ENCODE data around the gene OARD1. TPM values are rescaled to one million over a fixed set of nuclear protein-coding genes. Genes with fewer than 3 reads are reported as not detected.

Gene OARD1
- total and polyA plus RNA-seq, 2 of the 8 experiments (the other 6 are each of a cell fraction or from before 2014, with no cell fraction given): 16.8 to 35.8 TPM

DNA sequence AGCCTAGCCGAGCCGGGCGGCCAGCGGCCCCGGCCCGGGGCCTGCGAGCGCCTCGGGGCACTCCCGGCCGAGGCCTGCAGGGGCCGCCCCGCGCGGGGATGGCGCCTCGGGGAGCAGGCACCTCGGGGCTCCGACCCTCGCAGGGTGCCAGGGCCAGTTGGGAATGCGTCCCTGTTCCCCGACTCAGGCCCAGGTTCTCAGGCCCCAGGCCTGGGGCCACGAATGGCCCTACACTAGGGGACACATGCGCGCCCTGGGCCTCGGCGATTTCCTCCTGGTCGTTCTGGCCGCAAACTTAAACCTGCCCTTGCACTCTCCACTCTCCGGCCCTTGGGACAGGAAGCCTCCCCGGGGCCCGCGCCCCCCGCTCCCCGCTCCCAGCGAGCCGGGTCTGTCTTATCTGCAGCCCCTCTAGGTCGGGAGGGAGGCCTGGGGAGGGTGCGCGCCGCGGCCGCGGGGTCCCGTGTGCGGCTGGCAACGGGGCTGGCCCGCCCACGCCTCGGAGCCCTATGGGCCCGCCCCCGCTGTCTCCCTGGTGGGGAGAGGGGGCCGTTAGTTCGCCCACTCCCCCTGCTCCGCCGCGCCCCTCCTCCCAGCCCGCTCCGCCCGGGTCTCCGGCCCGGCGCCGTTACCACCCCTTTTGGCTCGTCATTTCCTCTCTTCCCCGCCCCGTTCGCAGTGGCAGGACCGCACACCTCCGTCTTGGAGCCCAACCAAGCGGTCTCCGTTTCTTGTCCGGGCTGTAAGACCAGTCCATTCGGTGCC lies 1.2 kb upstream of the OARD1 start:
- H2BK12ac ChIP-seq (ENCODE audit: low read depth, low read length): no peak overlapping the region
- no peak overlapping the region for H2BK20ac ChIP-seq (ENCODE audit: low read length)
- H3K79me2 ChIP-seq (ENCODE audit: control insufficient read depth in 1 of 2, insufficient read depth in 2 of 2, low read length in 2 of 2): peaks cover 37 to 48% of the 10 kb centered on the region in 2 experiments
- peaks cover 11% of the 10 kb centered on the region for H3K23me2 ChIP-seq (ENCODE audit: low read depth, low read length)
- H2BK5ac ChIP-seq (ENCODE audit: low read depth, low read length): peak overlapping the region; percentile 47; the same call in 1 of the 2 replicates
- H4K8ac ChIP-seq (ENCODE audit: extremely low read depth, insufficient read depth, low read length): peak overlapping the region; percentile 91; the same call in 1 of the 2 replicates
- ChIA-PET POLR2A (ENCODE audit: partially characterized antibody) (interaction anchor here (0.6 to 2.6 kb wide), 5 partner anchors 15 to 46 kb away, joined by 3 to 9 read pairs (median 4); partner anchors contain the start of gene APOBEC2), CTCF (ENCODE audit: partially characterized antibody) (interaction anchor here (0.8 kb wide), 1 partner anchor 28 kb away, joined by 3 read pairs; no protein-coding TSS in a partner anchor)
- peak overlapping the region; percentile 83 for H4K5ac ChIP-seq (ENCODE audit: insufficient read length, low read depth, low read length)
- H3K79me1 ChIP-seq (ENCODE audit: low read depth, low read length): no peaks in the 10 kb centered on the region
- peak overlapping the region; percentile 96 for H3K27ac ChIP-seq (ENCODE audit: low read depth, low read length)
- H3K9me3 ChIP-seq (ENCODE audit: insufficient read depth in 2 of 2, low read depth in 1 of 2, low read length in 1 of 2): no peaks in the 10 kb centered on the region
- peaks cover 0 to 7% of the 10 kb centered on the region in 2 experiments for H4K20me1 ChIP-seq (replicated peaks in 1 of 2; ENCODE audit: control insufficient read depth in 1 of 2, insufficient read depth in 2 of 2, low read length in 2 of 2)
- WGBS, 2 experiments (ENCODE audit: extremely low coverage in 1 of 2, insufficient coverage in 1 of 2, insufficient read length in 1 of 2, insufficient replicate concordance in 2 of 2, low coverage in 1 of 2, low lambda C conversion rate in 2 of 2, missing lambda C conversion rate in 1 of 2): 1% methylated on average over 52 of the region's 74 CpGs; no CpG with 5 or more reads in 1 of the 2 experiments
- H2BK120ac ChIP-seq (replicated peaks; ENCODE audit: low read depth, low read length): no peak overlapping the region
- H3K4me3 ChIP-seq (ENCODE audit: extremely low read depth in 1 of 4, insufficient read depth in 2 of 4, low read depth in 3 of 4, low read length in 4 of 4): peak overlapping the region; percentile 83 to 96 (median 92)
- no peak overlapping the region for H3K23ac ChIP-seq (ENCODE audit: insufficient read length)
- H3K36me3 ChIP-seq (ENCODE audit: control insufficient read depth in 2 of 4, insufficient read depth in 4 of 4, low read length in 3 of 4): peaks cover 0 to 11% (median 2%) of the 10 kb centered on the region in 4 experiments; a peak in 4 of 8 replicates
- peak overlapping the region; percentile 14; the same call in 1 of the 2 replicates for H2AK5ac ChIP-seq (ENCODE audit: low read depth, low read length)
- H3K4me2 ChIP-seq (ENCODE audit: insufficient read depth in 1 of 2, low read depth in 2 of 2, low read length in 2 of 2): peak overlapping the region; percentile 89 to 98
- peak overlapping the region; percentile 56 for H3K18ac ChIP-seq (ENCODE audit: extremely low read depth, low read length)
- H2BK15ac ChIP-seq (ENCODE audit: low read length): no peak overlapping the region
- H4K91ac ChIP-seq (replicated peaks; ENCODE audit: insufficient read length, low read length): peak overlapping the region; percentile 87
- peak overlapping the region; percentile 97 for H3K56ac ChIP-seq (replicated peaks; ENCODE audit: insufficient read length, low read depth, low read length)
- H3K27me3 ChIP-seq (replicated peaks in 1 of 4; ENCODE audit: control insufficient read depth in 3 of 4, extremely low read depth in 1 of 4, insufficient read depth in 3 of 4, low read length in 3 of 4): no peaks in the 10 kb centered on the region
- FAIRE-seq (no peak), DNase-seq (ENCODE audit: low read depth in 1 of 2, low spot score in 2 of 2) (peak; percentile 41 to 85)
- H3K4me1 ChIP-seq (replicated peaks in 1 of 4; ENCODE audit: control insufficient read depth in 3 of 4, insufficient read depth in 4 of 4, low read length in 3 of 4): peaks cover 2 to 5% (median 4%) of the 10 kb centered on the region in 4 experiments; a peak in 3 of 7 replicates
- peak overlapping the region; percentile 88 for H3K4ac ChIP-seq (replicated peaks; ENCODE audit: insufficient read length, low read depth, low read length)
- H3K9ac ChIP-seq (replicated peaks in 1 of 4; ENCODE audit: extremely low read depth in 1 of 4, low read depth in 3 of 4, low read length in 3 of 4): peak overlapping the region; percentile 76 to 94 (median 89)
- H3K14ac ChIP-seq (ENCODE audit: insufficient read length): no peak overlapping the region
- no peak overlapping the region for H2AFZ ChIP-seq (ENCODE audit: low read length)
- TF ChIP-seq PHF8 (conservative IDR thresholded peaks at IDR 0.05; ENCODE audit: low read depth, low read length): peak; percentile 82
- no peak for TF ChIP-seq CBX5 (IDR thresholded peaks at IDR 0.05; ENCODE audit: low read depth, low read length)
- 0 out of 2 replicates have a peak, but pooled peaks have one; percentile 42 for TF ChIP-seq TBP (IDR thresholded peaks at IDR 0.05; ENCODE audit: low read depth, low read length)
- no peak for TF ChIP-seq SIRT6 (IDR thresholded peaks at IDR 0.05; ENCODE audit: low read length)
- 0 out of 2 replicates have a peak, but pooled peaks have one; percentile 40 for TF ChIP-seq RBBP5 (IDR thresholded peaks at IDR 0.05; ENCODE audit: borderline replicate concordance, low read depth, low read length)
- peak in 1 of 2 experiments; percentile 82; a peak in 2 of 3 replicates for TF ChIP-seq POLR2A (IDR thresholded peaks at IDR 0.05; ENCODE audit: control extremely low read depth in 1 of 2, low read depth in 2 of 2, low read length in 2 of 2)
- peak; percentile 65 for TF ChIP-seq CREB1 (IDR thresholded peaks at IDR 0.05)
- TF ChIP-seq CTBP2 (IDR thresholded peaks at IDR 0.05; ENCODE audit: borderline replicate concordance, insufficient read depth, insufficient read length, low read length): no peak
- no peak for TF ChIP-seq RFX5 (IDR thresholded peaks at IDR 0.05; ENCODE audit: borderline replicate concordance, low read depth, low read length)
- TF ChIP-seq SP4 (IDR thresholded peaks at IDR 0.05; ENCODE audit: low read length): no peak
- TF ChIP-seq SIN3A (conservative IDR thresholded peaks at IDR 0.05 in 1 of 2, IDR thresholded peaks at IDR 0.05 in 1 of 2; ENCODE audit: low read depth in 1 of 2, low read length in 2 of 2): 0 out of 4 replicates have a peak, but pooled peaks have one; percentile 8 to 31
- no peak for TF ChIP-seq CHD1 (IDR thresholded peaks at IDR 0.05; ENCODE audit: low read depth, low read length)
